Fibroblast of lung (primary cell): ENCODE data around the gene PIGR. TPM values are rescaled to one million over a fixed set of nuclear protein-coding genes. Genes with fewer than 3 reads are reported as not detected.

Source experiments
- DNase-seq, 2 donors: peaks; one replicate each; pipeline versions ENCODE4 v3.0.0 to v3.0.0-alpha.2; 2010; ENCODE audit warnings: low read depth in 2 of 2
- H2AFZ ChIP-seq: 2 replicates; pipeline ENCODE4 v1.5.1; 2012; ENCODE audit warnings: low read length, control low read depth, inconsistent platforms
- H3K27ac ChIP-seq: 2 replicates; pipeline ENCODE4 v1.5.1; 2011; ENCODE audit warnings: low read length, control low read depth; ENCODE audit not compliant: insufficient read depth
- H3K27me3 ChIP-seq: 2 replicates; pipeline ENCODE4 v1.5.1; 2011; ENCODE audit warnings: mild to moderate bottlenecking, low read length; ENCODE audit not compliant: control insufficient read depth, insufficient read depth
- H3K36me3 ChIP-seq: 2 replicates; pipeline ENCODE4 v1.5.1; 2011; ENCODE audit warnings: low read length; ENCODE audit not compliant: control insufficient read depth, insufficient read depth
- H3K4me1 ChIP-seq: 2 replicates; pipeline ENCODE4 v1.5.1; 2011; ENCODE audit warnings: low read length; ENCODE audit not compliant: control insufficient read depth, insufficient read depth; ENCODE audit errors: extremely low read depth
- H3K4me2 ChIP-seq: 2 replicates; pipeline ENCODE4 v1.5.1; 2011; ENCODE audit warnings: low read length, control low read depth; ENCODE audit not compliant: insufficient read depth; ENCODE audit errors: extremely low read depth
- H3K4me3 ChIP-seq, 4 experiments: fragments of 200-600 bp in 1 of 4; sonication (generic) in 1 of 4; replicated peaks in 1 of 4; 2 replicates each; pipeline ENCODE4 v1.5.1; 2011 to 2016; ENCODE audit warnings: low read length in 4 of 4, low read depth in 3 of 4, mild to moderate bottlenecking in 3 of 4, control low read depth in 2 of 4, inconsistent platforms in 1 of 4, mixed read lengths in 1 of 4; ENCODE audit not compliant: insufficient read depth in 1 of 4; ENCODE audit errors: control extremely low read depth in 1 of 4
- H3K79me2 ChIP-seq: 2 replicates; pipeline ENCODE4 v1.5.1; 2012; ENCODE audit warnings: mild to moderate bottlenecking, low read length, inconsistent platforms; ENCODE audit not compliant: control insufficient read depth, insufficient read depth
- H3K9ac ChIP-seq: 2 replicates; pipeline ENCODE4 v1.5.1; 2011; ENCODE audit warnings: mild to moderate bottlenecking, low read length, control low read depth; ENCODE audit not compliant: insufficient read depth
- H3K9me3 ChIP-seq: 2 replicates; pipeline ENCODE4 v1.5.1; 2012; ENCODE audit warnings: low read depth, low read length; ENCODE audit not compliant: control insufficient read depth, insufficient read depth
- H4K20me1 ChIP-seq: 2 replicates; pipeline ENCODE4 v1.5.1; 2011; ENCODE audit warnings: low read length; ENCODE audit not compliant: control insufficient read depth, insufficient read depth; ENCODE audit errors: extremely low read depth
- EZH2 ChIP-seq: IDR thresholded peaks from 2 replicates; pipeline ENCODE4 v1.5.1; 2012; ENCODE audit warnings: low read length, control low read depth, mild to moderate bottlenecking; ENCODE audit errors: missing control alignments
- polyA plus RNA-seq, 2 donors: library from polyadenylated mRNA; depleted of rRNA in 1 of 2; stranded (reverse) in 1 of 2; unstranded in 1 of 2; fragments of >200 nt; gene quantifications; 2 replicates each; pipeline ENCODE4 v1.2.1, GENCODE V29; 2011 to 2012; ENCODE audit warnings: missing spikeins in 1 of 2
- total RNA-seq: library from RNA; depleted of rRNA; stranded (reverse); fragments of >200 nt; gene quantifications from 2 replicates; pipeline ENCODE4 v1.2.1, GENCODE V29; 2014
- TF ChIP-seq, protein P1 (sequence below), 2 donors: IDR thresholded peaks in 1 of 2; conservative IDR thresholded peaks in 1 of 2; 1 replicate in 1 of 2; 2 replicates in 1 of 2; pipeline ENCODE4 v1.5.1; 2011 to 2012; ENCODE audit warnings: low read length in 2 of 2, control low read depth in 1 of 2, inconsistent platforms in 1 of 2, low read depth in 1 of 2, mild to moderate bottlenecking in 1 of 2

PIGR gene
- total and polyA plus RNA-seq, 2 donors (not counting 1 experiment from before 2014, with no cell fraction given), result not detected

DNA sequence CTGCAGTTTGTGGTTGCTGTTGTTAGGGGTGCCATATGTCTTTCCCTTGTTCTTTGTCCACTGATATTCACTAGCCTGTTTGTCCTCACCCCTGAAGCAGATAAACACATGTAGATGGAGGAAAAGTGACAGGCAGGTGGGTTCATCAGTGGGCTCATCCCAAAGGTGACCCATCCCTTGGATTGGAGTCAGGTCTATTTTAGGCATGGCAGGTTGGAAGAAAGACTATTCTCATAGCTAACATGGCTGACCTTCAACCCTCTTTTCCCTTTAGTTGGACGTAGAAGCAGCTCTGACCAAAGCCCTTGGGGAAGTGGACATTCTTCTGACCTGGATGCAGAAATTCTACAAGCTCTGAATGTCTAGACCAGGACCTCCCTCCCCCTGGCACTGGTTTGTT lies 43.6 kb downstream of the PIGR start:
- Histone ChIP-seq H3K79me2 (no peaks in the 10 kb centered on the region), H3K36me3 (no peaks in the 10 kb centered on the region), H3K4me2 (no peak overlapping the region), H3K9me3 (no peaks in the 10 kb centered on the region), H3K9ac (no peak overlapping the region), H3K27me3 (no peaks in the 10 kb centered on the region), H3K27ac (no peak overlapping the region), H3K4me3 (no peak overlapping the region), H2AFZ (no peak overlapping the region), H3K4me1 (peaks cover 12% of the 10 kb centered on the region), H4K20me1 (no peaks in the 10 kb centered on the region)
- TF ChIP-seq EZH2, result no peak
- TF ChIP-seq, protein P1, sequence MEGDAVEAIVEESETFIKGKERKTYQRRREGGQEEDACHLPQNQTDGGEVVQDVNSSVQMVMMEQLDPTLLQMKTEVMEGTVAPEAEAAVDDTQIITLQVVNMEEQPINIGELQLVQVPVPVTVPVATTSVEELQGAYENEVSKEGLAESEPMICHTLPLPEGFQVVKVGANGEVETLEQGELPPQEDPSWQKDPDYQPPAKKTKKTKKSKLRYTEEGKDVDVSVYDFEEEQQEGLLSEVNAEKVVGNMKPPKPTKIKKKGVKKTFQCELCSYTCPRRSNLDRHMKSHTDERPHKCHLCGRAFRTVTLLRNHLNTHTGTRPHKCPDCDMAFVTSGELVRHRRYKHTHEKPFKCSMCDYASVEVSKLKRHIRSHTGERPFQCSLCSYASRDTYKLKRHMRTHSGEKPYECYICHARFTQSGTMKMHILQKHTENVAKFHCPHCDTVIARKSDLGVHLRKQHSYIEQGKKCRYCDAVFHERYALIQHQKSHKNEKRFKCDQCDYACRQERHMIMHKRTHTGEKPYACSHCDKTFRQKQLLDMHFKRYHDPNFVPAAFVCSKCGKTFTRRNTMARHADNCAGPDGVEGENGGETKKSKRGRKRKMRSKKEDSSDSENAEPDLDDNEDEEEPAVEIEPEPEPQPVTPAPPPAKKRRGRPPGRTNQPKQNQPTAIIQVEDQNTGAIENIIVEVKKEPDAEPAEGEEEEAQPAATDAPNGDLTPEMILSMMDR (conservative IDR thresholded peaks at IDR 0.05 in 1 of 2, IDR thresholded peaks at IDR 0.05 in 1 of 2; ENCODE audit: low read depth in 1 of 2, low read length in 2 of 2), result no peak
- no peak for DNase-seq

DNA sequence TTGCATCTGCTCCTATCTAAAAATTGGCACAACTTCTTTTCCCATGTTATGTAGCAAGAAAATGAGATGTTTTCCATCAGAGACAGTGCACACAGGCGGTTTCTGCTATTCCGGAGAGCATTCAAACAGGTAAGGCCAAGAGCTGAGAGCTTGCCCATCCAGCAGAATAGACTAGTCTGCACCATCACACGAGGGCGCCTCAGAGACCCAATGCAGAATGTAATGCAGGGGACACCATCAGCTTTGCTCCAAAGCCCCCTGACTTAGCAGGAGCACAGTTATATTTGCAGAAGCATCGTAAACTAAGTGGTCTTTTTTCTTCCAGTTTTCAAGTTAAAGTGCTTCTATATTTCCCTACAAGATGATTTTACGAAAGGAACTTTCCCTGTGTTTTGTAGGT lies 44.3 kb downstream of the PIGR start:
- H4K20me1 ChIP-seq, result no peaks in the 10 kb centered on the region
- no peak overlapping the region for H2AFZ ChIP-seq
- H3K36me3 ChIP-seq, result no peaks in the 10 kb centered on the region
- no peak overlapping the region for H3K4me3 ChIP-seq
- TF ChIP-seq EZH2, result no peak
- TF ChIP-seq, protein P1 (conservative IDR thresholded peaks at IDR 0.05 in 1 of 2, IDR thresholded peaks at IDR 0.05 in 1 of 2; ENCODE audit: low read depth in 1 of 2, low read length in 2 of 2), result no peak
- no peak overlapping the region for H3K4me2 ChIP-seq
- H3K9ac ChIP-seq, result no peak overlapping the region
- no peaks in the 10 kb centered on the region for H3K27me3 ChIP-seq
- no peaks in the 10 kb centered on the region for H3K9me3 ChIP-seq
- H3K4me1 ChIP-seq, result peaks cover 20% of the 10 kb centered on the region
- H3K27ac ChIP-seq, result no peak overlapping the region
- no peaks in the 10 kb centered on the region for H3K79me2 ChIP-seq
- no peak for DNase-seq

DNA sequence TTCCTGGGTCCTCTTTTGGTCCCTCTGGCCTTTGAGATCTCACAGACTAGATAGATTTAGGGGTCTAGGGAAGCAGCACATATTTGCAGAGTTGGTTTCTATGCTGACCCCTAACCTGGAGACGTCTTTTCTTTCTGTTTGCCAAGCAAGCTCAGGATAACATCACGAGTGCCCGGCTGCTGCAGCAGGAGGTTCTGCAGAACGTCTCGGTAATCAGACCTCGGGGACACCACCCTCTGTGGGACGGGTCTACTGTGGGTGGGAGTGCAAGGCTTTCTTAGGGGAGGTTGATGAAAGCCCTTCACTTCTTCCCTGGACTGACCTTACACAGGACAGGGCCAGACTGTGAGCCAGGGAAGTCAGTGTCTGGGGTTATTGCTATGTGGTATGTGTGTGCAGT lies 46.1 kb downstream of the PIGR start:
- Histone ChIP-seq H2AFZ (no peak overlapping the region), H3K27me3 (no peaks in the 10 kb centered on the region), H3K4me1 (peaks cover 31% of the 10 kb centered on the region), H3K4me3 (no peak overlapping the region), H3K36me3 (no peaks in the 10 kb centered on the region), H4K20me1 (no peaks in the 10 kb centered on the region), H3K27ac (no peak overlapping the region), H3K9me3 (no peaks in the 10 kb centered on the region), H3K4me2 (no peak overlapping the region), H3K79me2 (no peaks in the 10 kb centered on the region), H3K9ac (no peak overlapping the region)
- TF ChIP-seq, protein P1 (conservative IDR thresholded peaks at IDR 0.05 in 1 of 2, IDR thresholded peaks at IDR 0.05 in 1 of 2; ENCODE audit: low read depth in 1 of 2, low read length in 2 of 2), result no peak
- no peak for TF ChIP-seq EZH2
- no peak for DNase-seq
